NT2/D1 (cell line): ENCODE data around the gene KCNK4.

Source experiments
- DNase-seq: peaks from one replicate; pipeline ENCODE4 v3.0.0-alpha.2; 2011; ENCODE audit warnings: low read depth, low spot score
- H3K27me3 ChIP-seq: 2 replicates; pipeline ENCODE4 v1.6.0; 2011; ENCODE audit warnings: mild to moderate bottlenecking; ENCODE audit not compliant: insufficient read length, insufficient read depth
- H3K36me3 ChIP-seq: 2 replicates; pipeline ENCODE4 v1.6.1; 2011; ENCODE audit warnings: mild to moderate bottlenecking, low read length, mixed read lengths; ENCODE audit not compliant: insufficient read depth, insufficient read length
- H3K4me1 ChIP-seq: 2 replicates; pipeline ENCODE4 v1.5.1; 2011; ENCODE audit not compliant: insufficient read depth, insufficient read length
- H3K4me3 ChIP-seq: 2 replicates; pipeline ENCODE4 v1.5.1; 2011; ENCODE audit warnings: low read depth; ENCODE audit not compliant: insufficient read length
- H3K9ac ChIP-seq: 2 replicates; pipeline ENCODE4 v1.6.0; 2011; ENCODE audit warnings: low read depth; ENCODE audit not compliant: insufficient read length
- H3K9me3 ChIP-seq: 2 replicates; pipeline ENCODE4 v1.5.1; 2011; ENCODE audit warnings: mild to moderate bottlenecking, low read length; ENCODE audit not compliant: insufficient read depth
- SUZ12 ChIP-seq: IDR thresholded peaks from 2 replicates; pipeline ENCODE4 v1.6.1; 2011; ENCODE audit not compliant: insufficient read length, insufficient read depth; ENCODE audit errors: extremely low read depth
- YY1 ChIP-seq: IDR thresholded peaks from 2 replicates; pipeline ENCODE4 v1.6.1; 2011; ENCODE audit not compliant: insufficient read length, insufficient read depth
- ZNF274 ChIP-seq: IDR thresholded peaks from 2 replicates; pipeline ENCODE4 v1.6.1; 2011; ENCODE audit warnings: mild to moderate bottlenecking, low read depth, low read length

Gene KCNK4

DNA sequence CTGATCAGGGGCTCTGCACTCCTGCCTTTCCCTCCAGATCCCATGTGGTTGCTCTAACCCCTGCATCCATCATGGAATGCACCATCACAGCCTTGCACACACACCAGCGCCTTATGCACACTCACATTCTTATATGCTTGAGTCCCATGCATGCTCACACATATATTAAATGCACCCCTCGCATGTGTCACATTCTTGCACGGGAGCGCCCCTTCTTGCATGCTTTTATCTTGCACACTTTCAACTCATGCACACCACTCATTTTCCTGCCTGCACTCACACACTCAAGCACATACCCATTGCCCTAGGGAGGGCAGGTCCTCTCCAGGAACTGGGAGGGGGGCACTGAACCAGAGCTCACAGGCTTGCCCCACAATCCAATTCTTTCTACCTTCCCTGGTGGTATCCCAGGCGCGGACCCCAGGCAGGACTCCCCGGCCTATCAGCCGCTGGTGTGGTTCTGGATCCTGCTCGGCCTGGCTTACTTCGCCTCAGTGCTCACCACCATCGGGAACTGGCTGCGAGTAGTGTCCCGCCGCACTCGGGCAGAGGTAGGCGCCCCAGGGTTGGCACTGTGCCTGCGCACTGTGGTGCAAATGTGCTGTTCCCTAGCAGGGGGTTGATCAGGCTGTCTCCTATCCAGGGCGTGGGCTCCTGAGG, 6.7 kb downstream of the KCNK4 start:
- no peak overlapping the region for H3K9ac ChIP-seq
- no peaks in the 10 kb centered on the region for H3K9me3 ChIP-seq
- H3K27me3 ChIP-seq, result peaks cover 89% of the 10 kb centered on the region
- no peak for DNase-seq
- no peak overlapping the region for H3K4me3 ChIP-seq
- H3K4me1 ChIP-seq, result peaks cover 11% of the 10 kb centered on the region
- TF ChIP-seq YY1, result no peak
- TF ChIP-seq ZNF274, result no peak
- TF ChIP-seq SUZ12, result no peak
- H3K36me3 ChIP-seq, result no peaks in the 10 kb centered on the region

DNA sequence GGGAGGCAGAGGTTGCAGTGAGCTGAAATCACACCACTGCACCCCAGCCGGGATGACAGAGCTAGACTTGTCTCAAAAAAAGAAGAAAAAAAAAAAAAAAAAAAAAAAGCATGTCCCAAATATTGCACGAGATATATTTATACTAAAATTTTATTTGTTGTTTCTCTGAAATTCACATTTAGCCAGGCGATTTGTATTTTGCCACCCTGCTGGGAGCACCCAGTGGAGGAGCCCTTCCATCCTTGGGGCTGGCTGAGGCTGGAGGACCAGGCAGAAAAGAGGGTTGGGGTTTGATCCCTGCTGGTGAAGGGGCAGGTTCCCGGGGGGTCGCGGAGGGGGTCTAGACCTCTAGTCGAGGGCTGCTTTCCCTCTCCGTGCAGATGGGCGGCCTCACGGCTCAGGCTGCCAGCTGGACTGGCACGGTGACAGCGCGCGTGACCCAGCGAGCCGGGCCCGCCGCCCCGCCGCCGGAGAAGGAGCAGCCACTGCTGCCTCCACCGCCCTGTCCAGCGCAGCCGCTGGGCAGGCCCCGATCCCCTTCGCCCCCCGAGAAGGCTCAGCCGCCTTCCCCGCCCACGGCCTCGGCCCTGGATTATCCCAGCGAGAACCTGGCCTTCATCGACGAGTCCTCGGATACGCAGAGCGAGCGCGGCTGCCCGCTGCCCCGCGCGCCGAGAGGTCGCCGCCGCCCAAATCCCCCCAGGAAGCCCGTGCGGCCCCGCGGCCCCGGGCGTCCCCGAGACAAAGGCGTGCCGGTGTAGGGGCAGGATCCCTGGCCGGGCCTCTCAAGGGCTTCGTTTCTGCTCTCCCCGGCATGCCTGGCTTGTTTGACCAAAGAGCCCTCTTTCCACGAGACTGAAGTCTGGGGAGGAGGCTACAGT, 8.1 kb downstream of the KCNK4 start:
- H3K4me3 ChIP-seq, result peak overlapping the region; percentile 31
- H3K27me3 ChIP-seq, result peaks cover 75% of the 10 kb centered on the region
- H3K9ac ChIP-seq, result peak overlapping the region; percentile 76

DNA sequence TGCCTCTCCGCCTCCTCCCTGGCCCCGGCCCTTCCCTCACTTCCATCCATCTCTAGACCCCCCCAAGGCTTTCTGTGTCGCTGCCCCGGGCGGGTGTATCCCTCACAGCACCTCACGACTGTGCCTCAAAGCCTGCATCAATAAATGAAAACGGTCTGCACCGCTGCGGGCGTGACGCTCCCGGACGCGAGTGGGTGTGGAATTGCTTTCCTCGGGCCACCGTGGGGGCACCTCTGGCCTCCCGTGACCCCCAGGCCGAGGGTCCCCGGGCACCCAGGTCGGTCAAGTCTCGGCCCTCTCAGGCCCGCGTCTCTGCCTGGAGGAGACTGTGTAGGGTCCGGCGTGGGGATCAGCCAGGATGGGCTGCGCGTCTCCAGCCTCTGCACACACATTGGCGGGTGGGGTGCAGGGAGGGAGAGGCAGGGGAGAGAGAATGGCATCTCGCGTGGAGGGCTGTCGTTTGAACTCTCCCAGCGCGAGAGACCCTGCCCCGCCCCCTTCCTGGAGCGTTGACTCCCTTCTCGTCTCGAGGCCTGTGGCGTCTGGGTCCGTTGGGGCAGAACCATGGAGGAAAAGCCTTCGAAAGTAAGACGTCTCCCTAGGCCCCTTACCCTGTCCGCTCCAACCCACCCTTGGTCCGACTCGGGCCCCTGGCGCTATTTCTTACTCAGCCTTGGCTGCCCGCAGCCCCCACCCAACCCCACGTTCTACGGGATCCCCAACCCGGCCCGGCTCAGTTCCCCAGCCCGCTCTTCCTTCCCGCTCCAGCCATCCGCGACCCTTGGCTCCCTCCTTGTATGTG, 8.9 kb downstream of the KCNK4 start, which contains the start of gene CATSPERZ:
Gene CATSPERZ, plus strand, starts transcription at position 512 of the 802 bp plus-strand sequence. Its CDS starts 53 bp downstream, at position 565.
- H3K27me3 ChIP-seq, result peaks cover 66% of the 10 kb centered on the region
- H3K36me3 ChIP-seq, result no peaks in the 10 kb centered on the region
- DNase-seq, result no peak
- peak within 1 kb of the TSS; percentile 76 for H3K9ac ChIP-seq
- H3K9me3 ChIP-seq, result no peaks in the 10 kb centered on the region
- TF ChIP-seq YY1 (no peak), ZNF274 (no peak), SUZ12 (no peak)
- H3K4me1 ChIP-seq, result peaks cover 17% of the 10 kb centered on the region
- H3K4me3 ChIP-seq, result peak within 1 kb of the TSS; percentile 31

More for the DNA sequence above, 8.1 kb downstream of the KCNK4 start:
- no peaks in the 10 kb centered on the region for H3K36me3 ChIP-seq
- peaks cover 17% of the 10 kb centered on the region for H3K4me1 ChIP-seq
- no peak for DNase-seq
- TF ChIP-seq SUZ12 (peak; percentile 38), ZNF274 (no peak)
- no peaks in the 10 kb centered on the region for H3K9me3 ChIP-seq

- no peak for DNase-seq
- Histone ChIP-seq H3K4me3 (peak overlapping the region; percentile 75), H3K9ac (peak overlapping the region; percentile 93), H3K4me1 (peaks cover 27% of the 10 kb centered on the region), H3K27me3 (peaks cover 33% of the 10 kb centered on the region), H3K36me3 (peaks cover 10% of the 10 kb centered on the region), H3K9me3 (no peaks in the 10 kb centered on the region)
- TF ChIP-seq ZNF274, result no peak
- no peak for TF ChIP-seq SUZ12
- no peak for TF ChIP-seq YY1
Observed at GRCh38 chr11:64303109-64304031, 12.3 kb downstream of the KCNK4 start.

DNA sequence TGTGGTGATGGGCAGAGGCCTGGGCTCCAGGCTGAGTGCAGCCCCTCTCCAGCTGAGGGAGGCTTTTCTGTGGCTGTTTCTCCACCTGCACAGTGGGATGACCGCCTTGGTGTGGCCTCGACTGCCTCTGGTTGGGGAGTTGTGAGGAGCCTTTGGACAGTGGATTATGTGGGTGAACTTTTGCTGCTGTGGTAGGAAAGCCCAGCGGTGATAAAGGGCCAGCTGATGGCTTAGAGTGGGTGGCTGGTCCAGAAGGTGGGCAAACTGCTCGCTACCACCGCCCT, 12.9 kb downstream of the KCNK4 start:
- H3K9ac ChIP-seq, result peak overlapping the region; percentile 93
- H3K4me1 ChIP-seq, result peaks cover 27% of the 10 kb centered on the region
- DNase-seq, result no peak
- H3K9me3 ChIP-seq, result no peaks in the 10 kb centered on the region
- no peak for TF ChIP-seq YY1
- H3K27me3 ChIP-seq, result peaks cover 27% of the 10 kb centered on the region
- H3K36me3 ChIP-seq, result peaks cover 10% of the 10 kb centered on the region
- H3K4me3 ChIP-seq, result peak overlapping the region; percentile 75

- DNase-seq, result peak; percentile 95
- peak overlapping the region; percentile 93 for H3K9ac ChIP-seq
- H3K4me1 ChIP-seq, result peaks cover 27% of the 10 kb centered on the region
- peak overlapping the region; percentile 75 for H3K4me3 ChIP-seq
- no peak for TF ChIP-seq ZNF274
- TF ChIP-seq YY1, result no peak
- no peak for TF ChIP-seq SUZ12
- H3K9me3 ChIP-seq, result no peaks in the 10 kb centered on the region
- peaks cover 22% of the 10 kb centered on the region for H3K27me3 ChIP-seq
- peaks cover 10% of the 10 kb centered on the region for H3K36me3 ChIP-seq
Observed at GRCh38 chr11:64304316-64305072, 13.4 kb downstream of the KCNK4 start.
